Measurements from ENCODE around the gene CHADL. TPM values are rescaled to one million over a fixed set of nuclear protein-coding genes. Genes with fewer than 3 reads are reported as not detected.
"Not testable (repeated sequence)": the region's sequence is repeated elsewhere in the genome, so short reads cannot be mapped to it uniquely, and the experiment has no call there.

CHADL gene
- total RNA-seq, 1 donor from 2014 or later, result 1.6 TPM

- DNase-seq (ENCODE audit: low spot score in 2 of 2) (no peak), FAIRE-seq (no peak)
Observed at GRCh38 chr22:41193829-41194228, 46.9 kb downstream of the CHADL start.

- no peak for FAIRE-seq
Observed at GRCh38 chr22:41191467-41191866, 49.3 kb downstream of the CHADL start.

GRCh38 chr22:41184679-41185078, 56.1 kb downstream of the CHADL start:
- DNase-seq (ENCODE audit: low spot score in 2 of 2), result no peak
- no peak for FAIRE-seq

More at GRCh38 chr22:41191467-41191866, 49.3 kb downstream of the CHADL start:
- DNase-seq (ENCODE audit: low spot score in 2 of 2), result no peak

GRCh38 chr22:41181349-41182241, 59.1 kb downstream of the CHADL start:
- FAIRE-seq, result no peak

GRCh38 chr22:41180926-41181325, 59.8 kb downstream of the CHADL start:
- no peak for DNase-seq (ENCODE audit: low spot score in 2 of 2)

More at GRCh38 chr22:41181349-41182241, 59.1 kb downstream of the CHADL start:
- no peak for DNase-seq (ENCODE audit: low spot score in 2 of 2)

GRCh38 chr22:41180362-41180761, 60.4 kb downstream of the CHADL start:
- not testable (repeated sequence) for FAIRE-seq; DNase-seq (ENCODE audit: low spot score in 2 of 2)

More at GRCh38 chr22:41180926-41181325, 59.8 kb downstream of the CHADL start:
- FAIRE-seq, result no peak

Small RNA genes lying within 50 kb of the gene (small RNA-seq; reads per million reads assigned to genes)
- gene MIR6889, result not detected

Other genes starting within 250 kb of the CHADL start
- 52.6 TPM for gene EP300, start 148.3 kb downstream of the CHADL start, total RNA-seq
- gene L3MBTL2, start 35.6 kb downstream of the CHADL start, total RNA-seq, result 22.8 TPM
- gene RANGAP1, start 45.3 kb upstream of the CHADL start, total RNA-seq, result 33.0 TPM
- 48.5 TPM for gene ZC3H7B, start 60.6 kb upstream of the CHADL start, total RNA-seq
- 7.3 TPM for gene TEF, start 141.0 kb upstream of the CHADL start, total RNA-seq
- gene TOB2, start 205.9 kb upstream of the CHADL start, total RNA-seq, result 10.2 TPM
- gene PHF5A, start 227.8 kb upstream of the CHADL start, total RNA-seq, result 53.0 TPM
- gene ACO2, start 228.2 kb upstream of the CHADL start, total RNA-seq, result 72.2 TPM